ENCODE results near the gene PIR.

GRCh38 chrX:15499976-15500375 is 6.8 kb upstream of the PIR start:
- no peak for TF ChIP-seq POLR2A (IDR thresholded peaks at IDR 0.05)
- TF ChIP-seq CTCF (IDR thresholded peaks at IDR 0.05) = no peak

Measured in adrenal gland (tissue), 5 donors.